Stimulated activated naive CD8-positive, alpha-beta T cell treated with anti-CD3 and anti-CD28 coated beads, Interleukin-15, Interleukin-2, amounts not matched to agents 100 U/mL and 50 U/mL, for 24 hours (primary cell): Measurements from ENCODE around the gene CYTH4.

ENCODE experiments used
- ATAC-seq: fragments of 150-1000 bp; cut with Tn5 transposase; one replicate; pipeline ENCODE4 v1.10.0; 2021
- DNase-seq: peaks from one replicate; pipeline ENCODE4 v3.0.0; 2021

CYTH4 gene

GRCh38 chr22:37270928-37271650, 11.2 kb upstream of the CYTH4 start:
- DNase-seq (no peak), ATAC-seq (no peak)

- ATAC-seq (peak; percentile 83), DNase-seq (peak; percentile 36)
Measured at GRCh38 chr22:37273126-37273845, 9.0 kb upstream of the CYTH4 start.

- ATAC-seq (no peak), DNase-seq (no peak)
Measured at GRCh38 chr22:37273846-37274225, 8.5 kb upstream of the CYTH4 start.

- DNase-seq (no peak), ATAC-seq (no peak)
Measured at GRCh38 chr22:37274380-37274862, 7.9 kb upstream of the CYTH4 start.

GRCh38 chr22:37275134-37275533, 7.2 kb upstream of the CYTH4 start:
- DNase-seq (no peak), ATAC-seq (no peak)

DNA sequence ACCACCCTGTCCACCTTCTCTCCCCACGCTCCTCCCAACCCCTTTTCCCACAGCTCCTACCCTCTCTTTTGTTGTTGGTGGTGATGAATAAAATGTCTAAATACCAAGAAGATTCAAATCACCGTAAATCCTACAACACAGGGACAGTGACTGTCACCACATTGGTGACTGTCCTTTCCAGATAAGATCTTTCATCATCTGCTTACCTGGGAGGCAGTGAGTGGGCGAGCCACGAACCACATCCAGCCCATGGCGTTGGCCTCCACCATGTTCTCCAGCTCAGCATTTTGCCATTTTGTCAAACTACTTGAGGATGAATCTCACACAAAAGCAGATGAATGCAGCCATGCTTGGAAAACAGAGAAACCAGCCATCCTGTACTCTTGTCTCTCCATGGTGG, 6.7 kb upstream of the CYTH4 start:
- ATAC-seq (peak; percentile 64), DNase-seq (peak; percentile 63)

DNA sequence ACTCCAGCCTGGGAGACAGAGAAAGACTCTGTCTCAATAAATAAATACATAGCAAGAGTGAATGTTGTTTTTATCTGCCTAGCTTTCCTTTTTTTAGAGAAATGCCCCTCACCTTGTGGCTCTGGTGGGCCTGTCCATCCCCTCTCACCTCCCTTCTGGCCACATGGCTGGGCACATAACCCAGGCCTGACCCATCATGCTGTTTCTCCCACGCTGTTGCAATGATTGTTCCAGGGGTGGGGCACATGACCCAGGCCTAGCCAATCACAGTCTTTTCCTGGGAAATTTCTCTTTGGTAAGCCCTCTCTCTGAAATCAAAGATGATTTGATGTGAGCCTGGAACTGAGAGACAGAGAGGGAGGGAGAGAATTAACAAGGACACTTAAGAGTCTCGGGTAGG, 5.5 kb upstream of the CYTH4 start:
- no peak for DNase-seq

DNA sequence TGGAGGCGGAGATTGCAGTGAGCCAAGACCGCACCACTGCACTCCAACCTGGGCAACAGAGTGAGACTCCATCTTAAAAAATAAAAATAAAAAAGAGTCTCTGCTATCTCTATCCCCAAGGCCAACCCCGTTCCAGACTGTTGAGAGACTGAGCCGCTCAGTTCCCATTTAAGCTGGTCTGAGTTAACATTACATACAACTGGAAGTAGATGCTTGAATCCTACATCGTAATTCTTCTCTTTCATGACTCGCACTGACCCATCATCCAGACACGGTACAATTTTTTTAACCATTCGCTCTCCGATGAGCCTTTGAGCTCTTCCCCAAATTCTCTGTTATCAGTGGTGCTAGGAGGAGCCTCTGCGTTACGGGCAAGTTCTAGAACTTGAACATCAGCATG, 4.9 kb upstream of the CYTH4 start:
- DNase-seq (no peak), ATAC-seq (no peak)

More for the DNA sequence above, 5.5 kb upstream of the CYTH4 start:
- ATAC-seq = no peak

DNA sequence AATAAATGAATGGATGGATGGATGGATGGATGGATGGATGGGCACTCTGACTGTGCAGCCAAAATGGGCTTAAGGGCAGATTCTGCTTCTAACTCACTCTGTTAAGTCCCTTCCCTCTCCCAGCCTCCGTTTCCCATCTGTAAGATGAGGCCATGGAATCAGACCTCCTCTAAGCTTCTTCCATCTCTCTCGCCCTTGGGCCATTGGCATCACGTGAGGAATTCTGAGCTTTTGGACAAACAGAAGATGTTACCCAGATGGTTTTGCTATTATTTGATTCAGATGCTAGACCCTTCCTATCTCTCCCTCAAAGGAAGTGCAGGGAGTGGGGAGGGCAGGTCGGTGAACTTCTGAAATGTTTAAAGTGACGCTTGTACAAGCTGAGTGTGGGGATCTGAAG, 4.0 kb upstream of the CYTH4 start:
- DNase-seq = no peak
- ATAC-seq = no peak

DNA sequence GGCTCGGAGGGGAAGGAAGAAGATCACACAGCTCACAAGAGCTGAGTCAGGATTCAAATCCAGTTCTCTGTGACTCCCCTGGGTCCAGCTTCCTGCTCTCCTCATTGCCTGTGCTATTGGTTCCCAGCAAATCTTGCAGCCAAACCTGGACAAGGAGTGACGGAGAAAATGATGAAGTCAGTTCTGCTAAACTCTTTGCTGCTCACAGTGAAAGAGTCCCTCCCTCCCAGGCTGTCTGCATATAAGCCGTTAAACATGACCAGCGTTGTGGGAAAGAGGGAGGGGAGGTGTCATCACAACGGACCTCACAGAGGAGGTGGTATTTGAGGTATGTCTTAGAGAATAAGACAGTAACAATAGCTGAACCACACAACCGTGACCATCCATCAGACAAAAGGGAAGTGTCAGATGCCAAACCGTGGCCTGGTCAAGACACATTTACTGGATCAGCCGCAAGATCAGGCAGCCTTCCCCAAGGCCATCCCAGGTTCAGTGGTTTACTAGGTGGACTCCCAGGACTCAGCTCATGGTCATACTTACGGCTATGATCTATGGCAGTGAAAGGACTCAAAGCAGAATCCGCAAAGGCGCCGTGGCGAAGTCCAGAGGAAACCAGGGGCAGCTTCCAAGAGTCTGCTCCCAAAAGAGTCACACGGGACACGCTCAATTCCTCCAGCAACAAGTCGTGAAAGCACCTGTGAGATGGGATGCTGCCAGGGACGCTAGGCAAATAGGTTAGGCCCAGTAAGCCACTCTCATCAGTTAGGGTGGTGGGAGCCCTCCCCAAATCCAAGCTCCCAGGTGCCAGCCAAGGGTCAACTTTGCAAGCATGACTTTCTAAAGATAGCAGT, 2.8 kb upstream of the CYTH4 start:
- ATAC-seq = no peak
- no peak for DNase-seq

- DNase-seq = no peak
- no peak for ATAC-seq
Measured at GRCh38 chr22:37280718-37281117, 1.6 kb upstream of the CYTH4 start.

DNA sequence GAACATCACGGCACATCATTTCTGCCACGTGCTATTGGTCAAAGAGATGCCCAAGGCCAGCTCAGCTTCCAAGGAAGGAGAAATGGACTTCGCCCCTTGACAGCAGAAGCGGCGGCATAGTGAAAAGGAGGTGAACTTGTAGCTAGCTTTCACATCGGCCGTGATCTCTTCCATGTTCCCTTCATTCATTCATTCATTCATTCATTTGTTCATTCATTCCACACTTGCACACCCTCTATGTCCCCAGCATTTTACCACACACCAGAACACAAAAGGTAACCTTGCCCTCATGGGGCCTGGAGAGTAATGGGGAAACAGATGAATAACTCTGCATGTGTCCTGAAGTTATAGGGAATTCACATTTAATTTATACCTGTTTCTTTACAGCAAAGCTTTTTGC, 1.1 kb upstream of the CYTH4 start:
- ATAC-seq (no peak), DNase-seq (no peak)

DNA sequence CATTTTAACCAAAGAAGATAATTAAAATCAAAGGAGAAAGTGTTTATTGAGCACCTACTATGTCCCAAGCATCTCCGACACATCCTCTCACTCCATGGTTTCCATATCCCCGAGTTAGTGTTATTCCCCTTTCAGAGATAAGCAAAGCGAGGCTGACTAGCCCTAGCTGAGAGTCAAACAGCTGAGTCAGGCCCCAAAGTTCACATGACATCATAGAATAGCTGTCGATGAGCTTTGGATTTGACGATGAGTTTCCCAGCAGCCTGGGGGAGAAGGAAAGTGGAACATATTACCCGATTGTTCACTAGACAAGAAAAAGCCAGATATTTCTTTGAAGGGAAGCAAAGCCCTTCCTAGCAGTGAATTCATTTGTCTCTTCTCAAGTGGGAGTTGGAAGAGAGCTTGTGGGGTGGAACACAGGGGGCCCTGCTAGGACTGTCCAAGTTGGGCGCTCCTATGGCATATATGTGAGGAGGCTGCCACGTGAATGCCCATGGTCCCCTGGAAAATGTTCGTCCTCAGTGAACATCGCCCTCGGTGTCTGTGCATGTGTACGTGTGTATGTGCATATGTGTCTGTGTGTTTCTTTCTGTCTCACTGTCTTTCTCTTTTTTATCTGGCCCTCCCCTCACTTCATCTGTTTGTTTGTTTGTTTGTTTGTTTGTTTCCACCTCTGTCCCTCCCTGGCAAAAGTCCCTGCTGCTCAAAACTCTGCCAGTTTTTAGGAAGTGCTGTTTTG, 493 bp upstream of the CYTH4 start:
- ATAC-seq = peak; percentile 42

GRCh38 chr22:37283393-37283937, 1.2 kb downstream of the CYTH4 start:
- no peak for ATAC-seq
- peak; percentile 60 for DNase-seq

More for the DNA sequence above, 493 bp upstream of the CYTH4 start:
- peak; percentile 44 for DNase-seq

GRCh38 chr22:37284126-37284804, 2.0 kb downstream of the CYTH4 start:
- DNase-seq = no peak
- ATAC-seq = no peak

- no peak for ATAC-seq
Measured at GRCh38 chr22:37284805-37285355, 2.6 kb downstream of the CYTH4 start.

GRCh38 chr22:37285937-37286336, 3.6 kb downstream of the CYTH4 start:
- ATAC-seq = no peak
- no peak for DNase-seq

More at GRCh38 chr22:37284805-37285355, 2.6 kb downstream of the CYTH4 start:
- DNase-seq = peak; percentile 48

- DNase-seq (no peak), ATAC-seq (peak; percentile 38)
Measured at GRCh38 chr22:37287550-37287951, 5.2 kb downstream of the CYTH4 start.

DNA sequence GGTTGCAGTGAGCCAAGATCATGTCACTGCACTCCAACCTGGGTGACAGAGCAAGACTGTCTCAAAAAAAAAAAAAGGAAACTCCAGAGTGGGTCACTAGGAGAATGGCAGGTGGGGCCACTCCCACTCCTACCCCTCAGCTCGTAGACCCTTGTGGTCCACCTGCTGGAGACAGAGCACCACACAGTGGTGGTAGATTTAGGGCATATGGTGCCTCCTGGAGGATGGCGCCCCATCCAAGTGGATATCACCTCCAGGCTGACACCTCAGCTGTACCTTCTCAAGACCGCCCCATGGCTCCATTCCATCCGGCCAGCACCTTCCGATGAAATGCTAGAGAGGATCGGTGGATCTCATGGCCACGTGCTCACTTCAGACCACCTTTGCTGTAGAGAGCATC, 6.2 kb downstream of the CYTH4 start:
- DNase-seq = no peak
- no peak for ATAC-seq

DNA sequence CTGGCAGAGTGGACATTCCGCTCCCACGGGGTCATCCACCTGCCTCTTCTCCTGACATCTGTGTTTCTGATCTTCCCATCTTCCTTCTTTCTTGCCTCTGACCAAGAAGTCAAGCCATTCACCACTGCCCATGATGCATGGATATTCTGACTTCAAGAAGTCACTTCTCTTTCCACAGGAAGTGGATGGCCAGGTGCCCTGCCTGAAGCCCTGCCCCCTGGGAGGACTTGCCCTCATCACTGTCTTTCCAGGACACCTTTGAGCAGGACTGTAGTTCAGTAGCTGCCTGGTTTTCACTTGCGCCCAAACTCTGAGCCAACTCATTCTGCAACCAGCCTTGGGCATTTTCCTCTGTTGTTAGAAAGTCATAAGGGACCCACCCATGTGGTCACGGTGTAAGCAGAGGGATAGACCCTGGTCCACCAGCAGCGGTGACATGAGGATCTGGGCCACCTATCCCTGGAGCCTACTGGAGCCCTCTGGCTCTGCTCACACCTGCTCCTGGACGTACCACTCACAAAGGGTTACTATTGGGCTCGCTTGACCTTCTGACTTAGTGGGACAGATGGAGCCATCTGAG, 6.9 kb downstream of the CYTH4 start:
- ATAC-seq = peak; percentile 42

More for the DNA sequence above, 6.9 kb downstream of the CYTH4 start:
- no peak for DNase-seq
